HG03159 (cell line): ENCODE results near the gene SMIM21.

ENCODE experiments used
- ATAC-seq: cut with Tn5 transposase; IDR thresholded peaks from one replicate; pipeline ENCODE4 v1.9.1; 2021; ENCODE audit warnings: mild to moderate bottlenecking, moderate library complexity; ENCODE audit not compliant: unreplicated experiment

SMIM21 gene

DNA sequence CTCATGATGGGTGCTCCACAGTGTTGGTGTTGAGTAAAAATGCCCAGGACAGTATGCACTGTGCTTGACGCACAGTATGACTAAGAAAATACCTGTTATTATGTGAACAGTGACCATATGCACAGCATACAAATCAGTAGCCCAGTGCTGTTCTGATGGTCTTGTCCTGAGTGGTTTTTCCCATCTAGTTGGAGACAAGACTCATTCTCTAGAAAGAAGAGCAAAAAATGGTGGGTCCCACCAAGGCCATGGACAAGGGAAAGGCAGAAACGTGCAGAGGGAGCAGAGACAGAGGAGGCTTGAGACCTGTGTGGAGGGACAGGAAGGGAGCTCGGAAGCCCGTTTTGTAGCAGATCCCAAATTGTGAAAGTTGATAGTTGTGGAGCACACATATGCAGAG, 987 bp upstream of the SMIM21 start:
- no peak for ATAC-seq

DNA sequence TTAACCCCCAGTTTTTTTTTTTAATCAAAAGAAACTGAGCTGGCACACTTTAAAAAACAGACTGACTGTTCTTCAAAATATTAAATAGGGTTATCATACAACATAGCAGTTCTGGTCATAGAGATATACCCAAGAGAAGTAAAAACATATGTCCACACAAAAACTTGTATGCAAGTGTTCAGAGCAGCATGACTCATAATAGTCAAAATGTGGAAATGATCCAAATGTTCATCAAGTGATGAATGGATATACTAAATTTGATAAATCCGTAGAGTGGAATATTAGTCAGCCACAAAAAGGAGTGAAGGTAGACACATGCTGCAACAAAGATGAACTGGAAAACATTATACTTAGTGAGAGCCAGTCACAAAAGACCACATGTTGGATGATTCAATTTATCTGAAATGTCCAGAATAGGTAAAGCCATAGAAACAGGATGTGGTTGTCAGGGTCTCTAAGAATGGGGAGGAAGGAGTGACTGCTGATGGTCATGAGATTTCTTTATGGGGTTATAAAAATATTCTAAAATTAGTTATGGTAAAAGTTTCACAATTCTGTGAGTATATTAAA, 5.1 kb downstream of the SMIM21 start:
- no peak for ATAC-seq

DNA sequence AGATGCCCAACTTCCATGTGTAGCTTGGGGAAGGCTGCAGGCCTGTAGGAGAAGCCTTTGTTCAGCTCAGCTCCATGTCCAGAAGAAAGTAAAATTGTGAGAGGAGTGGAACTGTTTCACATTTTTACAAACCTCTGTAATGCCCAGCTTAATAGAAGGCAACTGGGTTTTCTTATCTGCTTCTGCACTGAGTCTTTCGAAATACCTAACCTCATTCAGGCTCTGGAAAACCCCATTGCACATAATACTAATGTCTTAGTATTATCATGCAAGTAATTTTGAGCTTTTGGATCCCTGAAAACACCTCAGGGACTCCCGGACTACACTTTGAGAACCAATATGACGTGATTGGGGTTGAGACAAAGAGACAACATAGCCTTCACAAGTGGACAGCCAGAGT, 5.8 kb downstream of the SMIM21 start:
- ATAC-seq = no peak

DNA sequence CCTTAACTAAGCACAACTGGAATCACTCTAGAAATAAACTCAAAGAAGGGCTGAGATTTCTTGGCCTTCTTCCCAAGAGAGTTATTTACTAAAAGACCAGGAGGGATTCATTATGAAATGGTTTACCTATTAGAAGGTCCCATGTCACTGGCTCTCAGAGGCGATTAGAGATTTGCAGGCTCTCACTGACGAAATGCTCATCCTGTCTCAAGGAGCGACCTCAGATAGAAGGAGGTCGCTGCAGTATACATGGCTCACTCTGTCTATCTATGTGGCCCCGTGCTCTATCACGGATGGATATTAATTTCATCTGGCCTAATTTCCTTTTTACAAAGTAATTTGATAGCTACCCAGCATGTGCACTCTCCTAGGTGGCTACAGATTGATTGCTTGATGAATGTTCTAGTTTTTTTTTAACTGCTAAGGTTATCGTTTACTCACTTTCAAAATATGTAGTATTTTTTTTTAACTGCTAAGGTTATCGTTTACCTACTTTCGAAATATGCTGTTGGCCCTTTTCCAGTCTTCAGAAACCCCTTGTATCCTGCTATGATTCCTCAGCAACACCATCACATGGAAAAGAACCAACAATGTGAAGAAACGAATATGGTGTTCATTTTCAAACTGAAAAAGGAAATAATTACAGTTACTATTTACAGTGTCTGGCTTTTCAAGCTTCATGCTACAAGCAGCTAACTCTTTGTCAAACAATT, 9.1 kb downstream of the SMIM21 start:
- ATAC-seq = no peak

DNA sequence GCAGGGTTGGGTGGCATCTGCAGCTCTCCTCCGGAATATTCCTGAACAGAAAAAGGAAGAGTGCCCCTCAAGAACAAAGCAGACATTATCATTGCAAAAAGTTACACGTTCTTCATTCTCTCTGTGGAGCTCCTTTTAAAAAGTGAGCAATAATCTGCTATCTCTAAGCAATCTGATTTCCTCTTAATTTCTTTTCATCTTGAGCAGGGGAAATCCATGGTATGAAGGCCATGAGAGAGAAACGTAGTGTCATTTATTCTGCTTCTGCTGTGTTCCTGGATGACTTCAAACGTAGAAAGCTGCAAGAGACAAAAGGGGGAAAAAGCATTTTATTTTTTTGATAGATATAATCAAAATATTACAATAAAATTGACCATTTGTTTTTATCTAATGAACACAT, 16.9 kb downstream of the SMIM21 start:
- no peak for ATAC-seq

DNA sequence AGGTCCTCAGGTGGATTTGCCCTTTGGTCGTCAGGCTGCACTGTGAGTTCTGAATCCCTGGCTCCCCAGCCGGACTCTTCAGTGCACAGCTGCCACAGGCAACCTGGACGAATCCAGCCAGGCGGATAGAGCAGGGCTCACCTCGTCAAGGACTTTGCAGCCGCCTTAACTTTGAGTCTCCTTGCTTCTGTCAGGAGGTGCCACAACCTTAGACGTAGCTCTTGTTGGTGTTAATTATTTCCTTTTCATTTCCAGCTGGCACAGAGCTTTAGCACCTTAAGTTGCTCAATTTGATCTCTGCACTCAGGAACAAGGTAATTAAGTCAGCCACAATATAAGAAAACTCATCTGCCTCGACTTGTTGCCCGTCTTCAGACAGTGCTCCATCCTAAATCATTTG, 17.7 kb downstream of the SMIM21 start:
- ATAC-seq = no peak

DNA sequence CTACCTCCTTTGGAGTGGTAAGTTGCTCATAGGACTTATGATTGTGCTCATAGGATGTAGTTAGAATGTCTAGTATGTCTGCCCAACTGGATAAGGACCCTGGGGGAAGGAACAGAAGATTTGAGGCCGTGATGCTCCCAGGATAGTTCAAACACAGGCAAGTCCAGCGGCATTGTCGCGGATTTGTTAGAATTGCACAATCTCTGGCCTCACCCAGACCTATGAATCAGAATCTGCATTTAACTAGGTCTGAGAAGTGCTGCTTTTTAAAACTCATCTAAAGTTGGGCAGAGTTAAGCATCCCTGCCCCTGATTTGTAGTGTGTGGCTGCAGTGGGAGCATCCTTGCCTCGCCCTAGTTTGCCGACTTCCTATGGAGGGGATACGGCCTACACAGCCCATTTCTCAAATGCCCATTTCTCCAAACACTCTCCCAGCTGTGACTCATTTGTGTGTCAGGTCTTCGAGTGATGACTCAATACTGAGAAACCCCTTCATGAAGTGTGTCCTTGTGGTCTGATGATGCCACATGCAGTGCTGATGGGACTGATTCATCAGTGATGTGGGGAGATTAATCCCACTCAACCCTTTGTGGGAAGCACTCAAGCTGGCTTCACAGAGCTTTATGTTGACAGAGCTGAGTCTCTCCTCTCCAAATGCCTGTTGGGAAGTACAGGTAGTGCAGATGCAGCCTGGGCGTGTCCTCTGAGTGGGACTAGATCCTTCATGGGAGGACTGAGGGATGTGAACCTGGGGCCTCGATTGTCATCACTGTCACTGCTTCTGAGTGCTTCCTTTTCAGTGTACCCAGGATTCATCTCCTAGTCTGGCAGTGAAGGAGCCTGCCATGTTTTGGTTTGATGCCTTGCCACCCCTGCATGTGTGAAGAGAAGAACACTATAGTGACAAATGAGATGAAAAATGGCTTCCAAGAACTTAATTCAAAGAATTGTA, 18.7 kb downstream of the SMIM21 start:
- ATAC-seq = no peak

DNA sequence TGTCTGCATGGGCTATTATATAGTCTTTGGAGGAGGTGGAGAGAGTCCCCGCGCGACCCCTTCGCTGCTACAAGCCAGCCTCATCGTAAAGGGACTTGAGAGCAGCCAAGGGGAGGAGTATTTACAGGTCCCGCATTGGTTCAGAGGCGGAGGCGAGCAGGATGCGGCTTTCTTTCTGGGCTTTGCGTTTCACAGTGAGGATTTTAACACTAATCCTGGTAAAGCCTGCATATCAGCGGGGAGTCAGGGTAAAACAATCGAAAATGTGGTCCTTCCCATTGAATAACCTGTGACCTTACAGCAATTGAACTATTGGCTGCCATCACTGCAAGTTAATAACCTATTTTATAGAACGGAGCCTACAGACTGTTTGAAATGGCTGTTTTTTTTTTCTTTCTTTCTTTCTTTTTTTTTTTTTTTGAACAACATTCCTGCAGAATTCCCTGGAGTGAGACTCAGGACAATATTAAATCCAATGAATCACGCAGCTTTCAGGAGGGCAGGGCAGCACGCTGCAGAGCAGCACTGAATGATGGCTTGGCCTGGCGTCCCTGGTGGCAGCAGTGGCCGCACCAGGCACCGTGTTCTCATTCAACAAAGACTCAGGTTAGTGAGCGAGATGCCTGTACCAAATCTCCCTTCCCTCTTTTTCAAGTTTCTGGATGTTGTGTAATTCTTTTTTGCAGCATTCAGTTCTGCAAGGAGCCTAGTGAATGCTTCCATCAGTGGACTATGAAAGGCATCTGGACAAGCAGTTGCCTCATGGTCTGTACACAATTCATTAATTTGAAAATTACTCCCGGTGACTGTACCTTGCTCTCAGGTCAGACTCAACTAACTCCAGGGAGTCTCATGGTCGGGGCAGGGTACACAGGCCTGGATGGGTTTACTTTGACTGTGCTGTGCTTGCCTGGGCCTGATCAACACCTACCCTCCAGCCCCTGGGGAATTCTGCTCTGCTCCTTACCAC, 19.8 kb downstream of the SMIM21 start:
- no peak for ATAC-seq

DNA sequence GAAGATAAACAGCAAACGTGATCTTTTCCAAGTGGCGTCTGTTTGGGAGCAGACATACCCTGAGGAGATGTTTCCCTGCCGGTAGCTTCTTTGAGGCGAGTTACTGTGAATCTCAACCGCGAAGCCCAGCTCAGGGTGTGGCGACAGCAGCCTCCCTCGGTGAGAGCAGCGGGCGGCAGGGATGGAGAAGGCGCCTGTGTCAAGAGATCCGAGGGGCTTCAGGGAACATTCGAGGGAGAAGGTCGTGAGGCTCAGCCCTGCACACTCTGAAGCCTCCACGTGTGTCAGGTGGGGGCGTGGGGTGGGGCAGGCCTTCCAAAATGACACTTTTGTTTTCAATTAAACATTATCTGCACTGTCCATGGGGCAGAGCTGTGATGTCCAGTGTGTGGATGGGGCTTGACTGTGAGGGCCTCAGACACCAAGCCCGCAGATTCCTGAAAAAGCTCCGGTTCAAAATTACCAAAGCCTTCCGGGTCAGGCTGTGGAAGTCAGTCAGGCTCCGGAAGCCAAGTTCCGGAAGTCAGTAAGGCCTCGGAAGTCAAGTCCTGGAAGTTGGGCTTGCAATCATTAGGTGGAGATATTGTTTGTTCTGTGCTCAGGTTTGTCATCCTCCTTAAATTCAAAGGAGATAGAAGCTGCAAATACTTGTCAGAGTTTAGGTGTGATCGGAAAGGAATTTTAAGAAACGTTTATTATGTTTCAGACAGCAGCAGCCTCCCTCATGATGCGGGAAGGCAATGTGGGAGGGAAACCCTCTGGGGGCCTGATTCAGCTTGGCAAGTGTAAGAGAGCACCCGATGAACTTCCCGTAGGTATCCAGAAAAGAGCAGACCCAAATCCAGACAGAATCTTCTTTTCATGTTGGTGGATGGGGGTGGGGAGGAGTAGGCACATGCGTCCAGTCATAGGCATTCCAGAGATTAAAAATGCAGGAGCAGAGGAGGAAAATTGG, 20.7 kb downstream of the SMIM21 start:
- no peak for ATAC-seq

DNA sequence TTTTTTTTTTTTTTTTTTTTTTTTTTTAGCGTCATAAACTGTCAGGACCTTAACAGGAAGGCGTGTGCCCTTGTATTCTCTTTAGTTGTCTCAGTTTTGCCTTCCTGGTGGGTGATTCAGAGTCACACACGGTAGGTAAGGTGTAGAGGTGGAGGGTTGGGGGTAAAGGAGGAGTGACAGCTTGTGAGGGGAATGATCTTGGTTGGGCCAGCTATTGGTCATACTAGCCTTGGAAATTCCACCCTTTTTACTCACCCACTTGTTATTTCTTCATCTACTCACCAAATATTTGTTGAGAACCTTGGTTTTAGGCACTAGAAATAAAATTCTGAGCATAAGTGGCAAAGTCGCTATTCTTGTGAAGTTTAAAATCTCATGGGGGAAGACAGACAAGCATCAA, 22.2 kb downstream of the SMIM21 start:
- ATAC-seq = no peak

DNA sequence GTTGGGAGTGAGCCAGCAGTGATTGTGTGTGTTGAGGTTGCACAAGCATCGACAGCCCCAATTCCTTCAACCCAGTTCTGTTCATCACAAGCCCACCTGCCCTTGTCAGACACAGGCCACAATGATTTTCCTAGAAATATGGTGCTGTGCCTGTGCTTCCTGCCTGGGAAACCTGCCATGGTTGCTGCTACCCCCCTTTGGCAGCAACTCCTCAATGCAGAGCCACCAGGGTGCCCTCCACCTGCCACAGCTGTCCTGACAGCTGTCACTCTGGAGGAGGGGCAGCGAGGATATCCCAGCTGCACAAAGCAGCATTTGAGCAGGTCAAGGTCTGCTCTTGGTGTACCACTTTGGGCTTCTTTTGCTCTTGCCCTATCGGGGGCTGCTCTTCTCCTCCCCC, 27.1 kb downstream of the SMIM21 start:
- ATAC-seq = no peak

DNA sequence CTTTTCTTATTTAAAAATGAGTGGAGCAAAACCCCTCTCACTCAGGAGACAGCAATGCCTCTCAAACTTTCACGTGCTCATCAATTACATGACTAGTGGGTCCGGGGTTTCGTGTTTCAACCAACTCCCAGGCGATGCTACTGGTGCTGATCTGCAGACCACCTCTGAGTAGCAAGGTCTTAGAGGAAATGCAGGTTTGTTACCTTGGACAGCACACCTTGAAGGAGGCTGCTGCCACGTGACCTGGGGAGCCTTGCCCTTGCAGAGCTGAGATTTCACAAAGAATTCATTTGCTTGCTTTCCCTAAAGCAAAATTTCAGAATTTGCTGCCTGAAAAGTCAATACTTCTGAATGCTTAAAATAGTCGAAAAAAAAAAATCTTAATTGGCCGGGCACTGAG, 32.4 kb downstream of the SMIM21 start:
- no peak for ATAC-seq

DNA sequence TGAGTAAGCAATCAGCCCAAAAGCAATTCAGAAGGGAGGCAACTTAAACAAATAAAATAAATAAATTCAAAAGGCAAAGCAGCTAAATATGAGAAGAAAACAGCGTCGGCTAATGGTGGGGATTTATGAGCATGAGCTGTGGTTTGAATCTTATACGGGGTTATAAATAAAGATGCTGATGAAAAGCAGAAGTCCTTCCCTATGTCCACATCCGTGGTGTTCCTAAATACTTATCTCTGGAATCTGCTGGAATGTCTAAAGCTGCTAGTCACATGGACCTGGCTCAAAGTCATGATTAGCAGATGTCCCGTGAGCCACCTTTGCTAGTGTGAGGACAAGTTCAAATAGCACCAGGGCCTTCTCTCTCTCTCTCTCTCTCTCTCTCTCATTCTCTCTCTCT, 33.8 kb downstream of the SMIM21 start:
- no peak for ATAC-seq

DNA sequence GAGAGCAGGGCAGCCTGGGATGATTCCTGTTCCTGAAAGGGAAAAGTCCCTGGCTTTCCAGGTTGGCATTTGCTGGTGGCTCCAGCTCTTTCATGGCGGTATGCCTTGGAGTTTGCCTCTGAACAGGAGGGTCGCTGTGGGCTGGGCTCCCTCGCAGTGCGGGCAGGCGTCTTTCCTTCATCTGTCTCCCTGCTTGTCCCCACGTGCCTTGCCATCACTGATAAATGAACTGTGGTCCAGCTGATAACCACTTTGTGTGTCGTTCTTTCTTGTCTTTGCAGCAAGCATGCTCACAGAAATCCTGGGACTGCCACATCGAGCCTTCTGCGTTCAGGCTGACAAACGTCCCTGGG, 35.3 kb downstream of the SMIM21 start:
- ATAC-seq = no peak

DNA sequence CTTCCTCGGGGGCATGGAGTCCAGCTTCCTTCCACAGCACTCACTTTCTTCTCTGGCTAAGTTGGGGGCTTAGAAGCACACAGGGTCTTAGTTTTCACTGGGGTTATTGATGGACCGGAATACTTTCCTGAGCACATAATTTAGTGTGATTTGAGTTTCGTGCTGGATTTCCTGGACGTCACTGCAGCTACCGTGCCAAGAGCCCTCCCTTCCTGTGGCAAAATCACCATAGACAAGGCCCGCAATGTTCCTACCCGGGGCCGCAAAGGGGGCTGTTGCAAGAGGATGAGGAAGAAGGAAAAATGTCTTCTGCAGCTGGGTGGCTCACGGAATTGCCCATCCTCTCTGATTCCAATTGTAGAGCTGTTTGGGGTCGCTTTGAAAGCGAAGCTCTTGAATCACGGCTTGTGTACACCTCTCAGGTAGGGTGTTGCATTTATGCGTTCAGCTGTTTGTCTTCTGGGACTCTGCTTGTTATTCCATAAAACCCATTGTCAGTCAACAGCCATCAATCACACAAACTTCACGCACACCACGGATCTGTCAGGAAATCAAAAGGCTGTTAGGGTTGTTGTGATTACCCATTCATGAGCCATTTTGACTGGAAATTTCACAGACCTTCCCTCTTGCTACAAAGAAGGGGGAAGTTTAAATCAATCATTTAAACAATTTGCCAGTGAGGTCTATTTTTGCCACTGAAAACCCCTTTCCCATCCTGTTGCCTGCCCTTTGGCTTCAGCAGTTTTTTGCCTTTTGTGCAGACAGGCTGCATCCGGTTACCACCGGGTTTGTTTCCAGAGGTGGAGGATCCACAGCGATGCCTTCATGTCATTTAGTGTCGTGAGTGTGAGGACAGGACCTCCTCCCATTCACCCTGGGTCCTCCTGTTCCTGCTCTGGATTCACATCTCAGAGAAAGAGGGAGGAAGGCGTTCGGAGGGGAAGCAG, 36.0 kb downstream of the SMIM21 start:
- no peak for ATAC-seq

DNA sequence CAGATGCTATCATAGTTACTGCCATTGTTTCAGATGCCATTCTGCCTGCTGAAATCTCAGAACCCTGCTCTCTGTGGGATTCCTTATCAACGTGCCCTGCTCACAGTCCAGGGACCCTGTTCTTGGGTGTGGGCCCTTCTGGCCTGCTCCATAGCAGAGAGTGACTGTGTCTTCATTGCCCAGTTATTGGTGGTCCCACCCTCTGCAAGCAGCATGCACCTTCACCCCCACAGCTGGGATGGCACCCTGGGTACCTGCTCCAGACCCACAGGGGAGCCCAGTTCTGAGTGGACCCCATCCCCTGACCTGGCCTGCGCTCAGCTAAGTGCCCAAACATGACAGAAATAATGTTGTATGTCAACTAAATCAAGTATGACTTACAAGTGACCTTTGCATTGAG, 36.6 kb downstream of the SMIM21 start:
- ATAC-seq = no peak

DNA sequence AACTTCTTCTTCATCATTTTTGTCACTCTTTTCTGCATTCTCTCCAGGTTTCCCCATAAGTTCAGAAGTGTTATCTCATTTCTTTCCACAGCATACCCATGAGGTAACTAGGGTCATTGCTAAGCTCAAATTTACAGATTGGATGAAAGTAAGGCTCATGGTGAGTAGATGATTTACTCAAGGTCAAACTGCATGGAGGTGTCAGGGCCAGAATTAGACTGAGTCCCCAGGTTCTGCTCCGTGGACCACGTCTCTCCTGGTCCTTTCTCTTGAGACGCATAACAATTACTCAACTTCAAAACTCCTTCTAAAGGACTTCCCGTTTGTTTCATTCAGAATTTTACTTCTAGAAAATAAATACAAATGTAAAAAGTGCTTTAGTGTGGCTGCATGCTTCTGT, 43.4 kb downstream of the SMIM21 start:
- no peak for ATAC-seq
